A549 (cell line): ENCODE measurements around the gene TAF15.

ENCODE experiments used
- KDM1A ChIP-seq: fragments of 200-600 bp; sonication (generic); IDR thresholded peaks from 2 replicates; pipeline ENCODE4 v1.6.1; 2016; ENCODE audit warnings: low read depth, mild to moderate bottlenecking
- POLR2A ChIP-seq: IDR thresholded peaks from 2 replicates; pipeline ENCODE4 v1.6.1; 2012; ENCODE audit warnings: mild to moderate bottlenecking, low read length
- RAD21 ChIP-seq, 2 experiments: fragments of >200 bp in 1 of 2; sonication (Bioruptor Twin) in 1 of 2; formaldehyde crosslinking in 1 of 2; IDR thresholded peaks in 1 of 2; conservative IDR thresholded peaks in 1 of 2; 2 replicates in 1 of 2; 3 replicates in 1 of 2; pipeline ENCODE4 v1.6.1; 2012 to 2018; ENCODE audit warnings: inconsistent platforms in 1 of 2
- TF ChIP-seq, protein P1 (sequence below): fragments of 450-650 bp; IDR thresholded peaks from 2 replicates; pipeline ENCODE4 v1.6.1; 2014; ENCODE audit warnings: antibody characterized with exemption

DNA sequence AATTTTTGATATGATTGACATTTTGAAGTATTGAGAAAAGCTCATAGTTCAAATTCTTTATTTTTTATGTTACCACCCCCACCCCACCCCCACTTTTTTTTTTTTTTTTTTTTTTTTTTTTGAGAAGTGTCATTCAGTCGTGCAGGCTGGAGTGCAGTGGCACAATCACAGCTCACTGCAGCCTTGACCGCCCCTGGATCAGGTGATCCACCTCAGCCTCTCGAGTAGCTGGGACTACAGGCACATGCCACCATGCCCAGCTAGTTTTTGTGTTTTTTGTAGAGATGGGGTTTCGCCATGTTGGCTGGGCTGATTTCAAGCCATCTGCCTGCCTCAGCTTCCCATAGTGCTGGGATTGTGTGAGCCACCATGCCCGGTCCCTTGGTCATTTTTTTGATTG lies 7.4 kb downstream of the TAF15 start:
- TF ChIP-seq POLR2A (no peak), RAD21 (conservative IDR thresholded peaks at IDR 0.05 in 1 of 2, IDR thresholded peaks at IDR 0.05 in 1 of 2) (no peak), KDM1A (no peak)
- TF ChIP-seq, protein P1, sequence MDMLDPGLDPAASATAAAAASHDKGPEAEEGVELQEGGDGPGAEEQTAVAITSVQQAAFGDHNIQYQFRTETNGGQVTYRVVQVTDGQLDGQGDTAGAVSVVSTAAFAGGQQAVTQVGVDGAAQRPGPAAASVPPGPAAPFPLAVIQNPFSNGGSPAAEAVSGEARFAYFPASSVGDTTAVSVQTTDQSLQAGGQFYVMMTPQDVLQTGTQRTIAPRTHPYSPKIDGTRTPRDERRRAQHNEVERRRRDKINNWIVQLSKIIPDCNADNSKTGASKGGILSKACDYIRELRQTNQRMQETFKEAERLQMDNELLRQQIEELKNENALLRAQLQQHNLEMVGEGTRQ = no peak
